GM18526 (cell line): ENCODE measurements around the gene CUX1.

Source experiments
- POLR2A ChIP-seq: IDR thresholded peaks from 3 replicates; pipeline ENCODE4 v1.6.1; 2011; ENCODE audit not compliant: insufficient read length; ENCODE audit errors: extremely low read depth

The CUX1 gene

GRCh38 chr7:101939136-101939695, 121.8 kb downstream of the CUX1 start:
- TF ChIP-seq POLR2A: no peak

GRCh38 chr7:101940151-101940550, 122.7 kb downstream of the CUX1 start:
- TF ChIP-seq POLR2A: no peak

- TF ChIP-seq POLR2A: no peak
Measured at GRCh38 chr7:101940830-101941229, 123.4 kb downstream of the CUX1 start.

- no peak for TF ChIP-seq POLR2A
Measured at GRCh38 chr7:101941481-101942383, 124.3 kb downstream of the CUX1 start.

GRCh38 chr7:101942603-101943210, 125.3 kb downstream of the CUX1 start:
- TF ChIP-seq POLR2A: no peak

GRCh38 chr7:101943306-101943705, 125.9 kb downstream of the CUX1 start:
- TF ChIP-seq POLR2A: no peak

- no peak for TF ChIP-seq POLR2A
Measured at GRCh38 chr7:101943889-101944600, 126.6 kb downstream of the CUX1 start.

- TF ChIP-seq POLR2A: no peak
Measured at GRCh38 chr7:101944611-101945010, 127.2 kb downstream of the CUX1 start.

GRCh38 chr7:101945034-101945758, 127.8 kb downstream of the CUX1 start:
- no peak for TF ChIP-seq POLR2A

- TF ChIP-seq POLR2A: no peak
Measured at GRCh38 chr7:101947899-101948298, 130.5 kb downstream of the CUX1 start.

GRCh38 chr7:101948650-101949049, 131.2 kb downstream of the CUX1 start:
- TF ChIP-seq POLR2A: no peak

GRCh38 chr7:101950450-101951119, 133.2 kb downstream of the CUX1 start:
- TF ChIP-seq POLR2A: no peak

- no peak for TF ChIP-seq POLR2A
Measured at GRCh38 chr7:101951757-101952156, 134.3 kb downstream of the CUX1 start.

- no peak for TF ChIP-seq POLR2A
Measured at GRCh38 chr7:101952355-101953247, 135.2 kb downstream of the CUX1 start.
